ENCODE data around the gene SLC4A9. TPM values are rescaled to one million over a fixed set of nuclear protein-coding genes. Genes with fewer than 3 reads are reported as not detected.
A peak's percentile ranks its signal among the peaks of the same experiment; 100 is the strongest.

The SLC4A9 gene
- total RNA-seq, 2 experiments from 2014 or later = 0.36 TPM; not detected in 1

GRCh38 chr5:140391732-140392131, 31.7 kb downstream of the SLC4A9 start:
- CTCF ChIA-PET = interaction anchor here (1.6 to 3.9 kb wide), 2 partner anchors 10 to 19 kb away, joined by 5 to 20 read pairs; partner anchors contain the start of gene ANKHD1
- ATAC-seq (no peak), DNase-seq (no peak)
- TF ChIP-seq CTCF (IDR thresholded peaks at IDR 0.05) = no peak
- Mint-ChIP-seq H3K27ac (no peak overlapping the region), H3K9me3 (no peaks in the 10 kb centered on the region), H3K4me1 (ENCODE audit: low read depth) (no peaks in the 10 kb centered on the region), H3K36me3 (ENCODE audit: low read depth) (peaks cover 3% of the 10 kb centered on the region), H3K4me3 (no peak overlapping the region), H3K27me3 (no peaks in the 10 kb centered on the region)
- POLR2A ChIA-PET = no interaction called here
- intact Hi-C loops (cut with micrococcal nuclease) = no loop called here

DNA sequence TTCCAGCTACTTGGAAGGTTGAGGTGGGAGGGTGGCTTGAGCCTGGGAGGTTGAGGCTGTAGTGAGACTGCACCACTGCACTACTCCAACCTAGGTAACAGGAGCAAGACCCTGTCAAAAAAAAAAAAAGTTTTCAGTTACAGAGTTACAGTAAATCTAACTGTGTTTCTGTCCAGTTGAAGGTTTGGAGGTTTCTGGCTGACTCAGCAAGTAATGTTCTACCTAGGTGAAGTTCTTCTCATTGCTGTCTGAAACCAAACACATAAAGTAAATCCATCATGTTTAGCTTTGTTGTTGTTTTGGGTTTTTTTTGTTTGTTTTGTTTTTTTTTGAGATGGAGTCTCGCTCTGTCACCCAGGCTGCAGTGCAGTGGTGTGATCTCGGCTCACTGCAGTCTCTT, 33.7 kb downstream of the SLC4A9 start:
- no peak overlapping the region for H3K27ac Mint-ChIP-seq
- no peaks in the 10 kb centered on the region for H3K27me3 Mint-ChIP-seq
- no peak for TF ChIP-seq CTCF (IDR thresholded peaks at IDR 0.05)
- POLR2A ChIA-PET = interaction anchor here (0.6 kb wide), 1 partner anchor 265 kb away, joined by 3 read pairs; no protein-coding TSS in a partner anchor
- H3K4me3 Mint-ChIP-seq = no peak overlapping the region
- intact Hi-C loops (cut with micrococcal nuclease) = no loop called here
- ATAC-seq (no peak), DNase-seq (no peak)
- H3K9me3 Mint-ChIP-seq = no peaks in the 10 kb centered on the region
- no peaks in the 10 kb centered on the region for H3K4me1 Mint-ChIP-seq (ENCODE audit: low read depth)
- CTCF ChIA-PET = interaction anchor here (0.9 to 3.9 kb wide), 8 partner anchors 21 to 241 kb away, joined by 3 to 20 read pairs (median 3); no protein-coding TSS in a partner anchor
- H3K36me3 Mint-ChIP-seq (ENCODE audit: low read depth) = peaks cover 3% of the 10 kb centered on the region

- CTCF ChIA-PET = no interaction called here
Measured at GRCh38 chr5:140398379-140398811, 38.4 kb downstream of the SLC4A9 start.

GRCh38 chr5:140399979-140400729, 40.2 kb downstream of the SLC4A9 start:
- Mint-ChIP-seq H3K27me3 (no peaks in the 10 kb centered on the region), H3K4me3 (no peak overlapping the region), H3K9me3 (no peaks in the 10 kb centered on the region), H3K36me3 (ENCODE audit: low read depth) (peaks cover 15% of the 10 kb centered on the region), H3K27ac (no peak overlapping the region), H3K4me1 (ENCODE audit: low read depth) (peaks cover 21% of the 10 kb centered on the region)
- TF ChIP-seq CTCF (IDR thresholded peaks at IDR 0.05) = no peak
- intact Hi-C loops (cut with micrococcal nuclease) = loop anchor here (10.0 kb wide), 1 partner anchor 315 kb away; no protein-coding TSS in a partner anchor
- ATAC-seq = no peak
- peak; percentile 9 for DNase-seq
- POLR2A ChIA-PET = interaction anchor here (0.7 to 1.1 kb wide), 6 partner anchors 8 to 545 kb away, joined by 3 to 4 read pairs (median 3); partner anchors contain the start of genes CYSTM1, HARS1, HARS2 and IK
- CTCF ChIA-PET = interaction anchor here (1.2 to 1.5 kb wide), 2 partner anchors 16 to 27 kb away, joined by 3 read pairs; no protein-coding TSS in a partner anchor

More at GRCh38 chr5:140398379-140398811, 38.4 kb downstream of the SLC4A9 start:
- H3K27me3 Mint-ChIP-seq = no peaks in the 10 kb centered on the region
- ATAC-seq (no peak), DNase-seq (no peak)
- POLR2A ChIA-PET = no interaction called here
- H3K36me3 Mint-ChIP-seq (ENCODE audit: low read depth) = peaks cover 4% of the 10 kb centered on the region
- no peaks in the 10 kb centered on the region for H3K9me3 Mint-ChIP-seq
- H3K4me1 Mint-ChIP-seq (ENCODE audit: low read depth) = peaks cover 5% of the 10 kb centered on the region
- no peak for TF ChIP-seq CTCF (IDR thresholded peaks at IDR 0.05)
- intact Hi-C loops (cut with micrococcal nuclease) = no loop called here
- H3K4me3 Mint-ChIP-seq = no peak overlapping the region
- H3K27ac Mint-ChIP-seq = no peak overlapping the region
